ENCODE results near the gene RAB30.

- no peak for TF ChIP-seq CTCF (IDR thresholded peaks at IDR 0.05)
- TF ChIP-seq POLR2AphosphoS5 (IDR thresholded peaks at IDR 0.05), result no peak
- no peak for TF ChIP-seq EP300 (IDR thresholded peaks at IDR 0.05)
Measured at GRCh38 chr11:83047515-83048225, 24.0 kb downstream of the RAB30 start.

Measured in suprapubic skin (tissue), 4 donors.